HG02763 (cell line): ENCODE measurements around the gene GPX4.

ENCODE experiments used
- ATAC-seq: cut with Tn5 transposase; IDR thresholded peaks from one replicate; pipeline ENCODE4 v1.9.1; 2021; ENCODE audit warnings: mild to moderate bottlenecking, moderate library complexity; ENCODE audit not compliant: unreplicated experiment

Gene GPX4

GRCh38 chr19:1130771-1131717 is 27.2 kb downstream of the GPX4 start:
- ATAC-seq = no peak

DNA sequence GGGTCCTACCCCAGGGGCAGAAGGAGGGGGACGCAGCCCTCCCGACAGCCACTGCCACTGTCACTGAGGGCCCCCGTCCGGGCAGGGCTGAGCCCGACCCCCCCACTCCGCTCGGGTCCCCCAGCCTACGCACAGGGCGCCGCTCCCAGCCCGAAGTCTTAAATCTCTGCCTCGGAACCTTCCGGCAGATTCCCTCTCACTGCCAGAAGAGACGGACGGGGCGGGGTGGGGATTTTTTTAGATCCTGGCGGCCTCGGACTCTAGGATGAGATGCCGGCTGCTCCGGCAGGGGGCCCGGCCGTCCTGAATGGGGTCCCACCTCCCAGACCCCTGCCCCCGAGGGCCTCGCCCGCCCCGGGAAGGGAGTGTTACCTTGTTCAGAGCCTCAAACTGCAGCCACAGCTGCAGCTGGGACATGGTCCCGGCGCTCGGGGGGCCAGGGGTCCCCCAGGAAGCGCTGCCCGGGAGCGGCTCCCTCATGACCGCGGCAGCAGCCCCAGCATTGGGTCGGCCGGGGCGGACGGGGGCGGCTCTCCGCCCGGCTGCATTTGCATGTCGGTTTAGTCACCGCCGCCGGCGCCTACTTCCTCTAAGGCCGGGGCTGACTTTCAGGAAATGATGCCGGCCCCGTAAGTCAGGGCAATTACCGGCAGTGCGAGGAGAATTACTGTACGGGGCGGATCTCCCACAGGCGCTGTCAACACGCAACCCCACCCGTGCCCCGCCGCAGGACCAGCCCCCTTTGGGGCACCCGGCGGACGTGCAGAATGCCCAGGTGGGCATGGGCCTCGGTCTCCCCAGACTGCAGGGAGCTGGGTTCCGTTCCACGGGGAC is 28.1 kb downstream of the GPX4 start:
- peak; percentile 39 for ATAC-seq

GRCh38 chr19:1132552-1133383 is 29.0 kb downstream of the GPX4 start:
- peak; percentile 6 for ATAC-seq

DNA sequence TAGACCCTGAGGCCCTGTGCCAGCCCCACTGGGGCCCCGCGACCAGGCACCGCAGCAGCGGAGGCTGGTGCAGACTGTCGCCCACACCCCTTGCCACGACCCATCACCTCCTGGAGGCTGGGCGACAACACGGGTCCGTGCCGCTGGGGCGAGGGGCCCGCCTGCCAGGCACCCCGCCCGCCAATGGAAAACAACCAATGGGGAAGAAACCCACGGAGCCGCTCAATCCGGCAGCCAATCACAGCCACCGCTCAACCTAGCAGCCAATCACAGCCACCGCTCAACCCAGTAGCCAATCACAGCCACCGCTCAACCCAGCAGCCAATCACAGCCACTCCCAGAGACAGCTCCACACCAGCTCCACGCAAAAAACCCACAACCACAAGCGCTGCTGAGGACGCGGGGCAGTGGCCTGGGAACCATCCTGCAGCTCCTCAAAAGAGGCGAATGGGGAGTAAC is 29.7 kb downstream of the GPX4 start:
- peak; percentile 51 for ATAC-seq

DNA sequence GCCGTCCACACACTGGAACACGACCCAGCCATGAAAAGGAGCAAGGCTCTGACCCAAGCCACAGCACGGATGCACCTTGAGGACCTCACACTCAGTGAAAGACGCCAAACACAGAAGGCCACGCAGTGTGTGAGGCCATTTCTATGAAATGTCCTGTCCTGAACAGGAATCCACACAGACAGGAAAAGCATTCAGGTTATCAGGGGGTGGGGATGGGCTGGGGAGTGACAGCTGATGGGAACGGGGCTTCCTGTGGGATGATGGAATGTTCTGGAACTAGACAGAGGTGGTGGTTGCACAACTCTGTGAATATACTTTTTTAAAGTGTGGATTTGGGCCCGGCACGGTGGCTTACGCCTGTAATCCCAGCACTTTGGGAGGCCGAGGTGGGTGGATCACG is 30.6 kb downstream of the GPX4 start:
- no peak for ATAC-seq

- no peak for ATAC-seq
Observed at GRCh38 chr19:1135454-1135853, 31.7 kb downstream of the GPX4 start.

DNA sequence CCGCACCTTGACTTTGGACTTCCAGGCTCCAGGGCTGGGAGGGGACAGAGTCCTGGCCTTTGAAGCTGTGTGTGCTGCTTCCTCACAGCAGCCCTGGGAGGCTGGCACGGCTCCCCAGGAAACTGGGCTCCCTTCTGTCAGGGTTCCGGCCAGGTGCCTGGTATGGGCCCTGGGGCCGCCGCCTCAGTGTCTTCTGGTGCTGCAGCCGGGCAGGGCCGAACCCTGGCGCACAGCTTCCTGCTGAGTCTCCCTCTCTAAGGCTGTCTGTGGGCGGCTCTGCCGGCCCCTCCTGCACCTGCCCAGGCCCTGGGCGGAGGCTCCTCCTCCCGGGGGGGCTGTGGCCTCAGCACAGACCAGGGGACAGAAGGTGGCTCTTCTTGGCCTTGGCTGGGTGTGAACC is 32.4 kb downstream of the GPX4 start:
- no peak for ATAC-seq

DNA sequence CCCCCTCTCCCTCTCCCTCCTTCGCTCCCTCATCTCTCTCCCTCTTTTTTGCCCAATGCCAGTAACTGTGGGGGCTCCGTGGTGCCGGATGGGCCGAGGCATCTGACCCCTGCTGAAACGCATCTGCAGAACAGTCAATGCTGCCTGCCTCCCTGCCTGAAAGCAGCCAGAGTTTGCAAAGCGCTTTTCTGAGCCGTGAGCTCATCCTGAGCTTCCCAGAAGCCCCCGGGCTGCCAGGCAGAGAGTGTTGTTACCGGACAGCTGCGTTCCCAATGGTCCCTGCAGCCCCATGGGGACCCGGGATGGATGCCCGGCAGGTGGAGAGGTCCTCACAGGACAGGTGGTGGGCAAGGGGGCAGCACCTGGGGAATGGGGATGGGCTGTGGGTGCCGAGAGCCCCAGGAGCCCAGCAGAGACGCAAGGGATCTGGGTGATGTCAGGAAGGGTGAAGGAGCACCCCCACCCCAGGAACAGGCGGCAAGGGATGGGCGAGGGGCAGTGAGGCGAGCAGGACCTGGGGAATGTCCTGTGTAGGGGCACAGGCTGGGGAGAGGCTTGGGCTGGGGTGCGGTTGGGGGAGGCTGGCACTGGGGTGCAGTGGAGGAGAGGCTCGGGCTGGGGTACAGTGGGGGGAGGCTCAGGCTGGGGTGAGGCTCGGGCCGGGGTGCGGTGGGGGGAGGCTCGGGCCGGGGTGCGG is 33.0 kb downstream of the GPX4 start:
- ATAC-seq = no peak

GRCh38 chr19:1138121-1138520 is 34.3 kb downstream of the GPX4 start:
- ATAC-seq = no peak

DNA sequence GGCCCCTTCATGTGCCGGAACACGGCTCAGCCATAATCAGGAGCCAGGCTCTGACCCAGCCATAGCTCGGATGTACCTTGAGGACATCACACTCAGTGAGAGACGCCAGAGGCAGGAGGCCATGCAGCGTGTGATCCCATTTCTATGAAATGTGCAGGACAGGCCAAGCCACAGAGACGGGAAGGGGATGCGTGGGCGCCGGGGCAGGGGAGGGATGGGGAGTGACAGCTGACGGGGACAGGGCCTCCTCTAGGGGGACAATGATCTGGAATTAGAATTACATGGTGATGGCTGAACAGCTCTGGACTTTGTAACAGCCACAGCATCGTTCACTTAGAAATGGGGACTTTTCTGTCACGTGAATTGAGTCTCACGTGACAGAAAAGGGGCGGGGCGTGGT is 35.3 kb downstream of the GPX4 start:
- ATAC-seq = no peak

DNA sequence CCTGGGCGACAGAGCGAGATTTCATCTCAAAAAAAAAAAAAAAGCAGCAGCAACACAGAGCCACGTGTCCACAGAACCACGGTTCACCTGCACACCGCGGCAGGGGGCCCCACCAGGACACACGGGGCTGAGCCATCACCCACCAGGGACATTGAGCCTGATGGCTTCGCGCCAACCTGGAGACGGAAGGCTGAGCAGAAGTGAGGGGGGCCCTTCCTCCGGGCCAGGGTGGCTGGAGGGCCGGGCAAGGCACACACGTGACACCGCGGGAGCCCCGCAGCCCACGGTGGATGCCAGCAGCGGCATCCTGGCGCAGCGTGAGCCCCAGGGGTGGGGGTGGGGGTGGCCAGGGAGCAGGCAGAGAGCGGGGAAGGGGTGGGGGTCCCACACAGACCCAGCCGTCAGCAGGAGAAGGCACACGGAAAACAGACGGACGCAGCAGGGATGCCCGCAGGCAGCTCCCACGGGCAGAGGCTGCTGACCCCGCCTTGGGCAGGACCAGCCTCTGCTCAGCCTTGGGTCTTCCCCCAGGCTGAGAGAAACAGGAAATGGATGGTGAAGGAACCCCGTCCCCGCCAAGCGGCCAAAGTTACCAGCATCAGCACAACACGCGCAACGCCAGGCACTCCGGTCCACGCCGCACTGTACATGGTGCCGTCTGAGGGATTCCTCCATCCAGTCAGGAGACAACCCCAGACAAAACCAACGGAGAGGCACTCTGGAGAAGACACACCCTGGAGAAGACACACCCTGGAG is 36.7 kb downstream of the GPX4 start:
- no peak for ATAC-seq

- no peak for ATAC-seq
Observed at GRCh38 chr19:1141944-1142343, 38.1 kb downstream of the GPX4 start.

DNA sequence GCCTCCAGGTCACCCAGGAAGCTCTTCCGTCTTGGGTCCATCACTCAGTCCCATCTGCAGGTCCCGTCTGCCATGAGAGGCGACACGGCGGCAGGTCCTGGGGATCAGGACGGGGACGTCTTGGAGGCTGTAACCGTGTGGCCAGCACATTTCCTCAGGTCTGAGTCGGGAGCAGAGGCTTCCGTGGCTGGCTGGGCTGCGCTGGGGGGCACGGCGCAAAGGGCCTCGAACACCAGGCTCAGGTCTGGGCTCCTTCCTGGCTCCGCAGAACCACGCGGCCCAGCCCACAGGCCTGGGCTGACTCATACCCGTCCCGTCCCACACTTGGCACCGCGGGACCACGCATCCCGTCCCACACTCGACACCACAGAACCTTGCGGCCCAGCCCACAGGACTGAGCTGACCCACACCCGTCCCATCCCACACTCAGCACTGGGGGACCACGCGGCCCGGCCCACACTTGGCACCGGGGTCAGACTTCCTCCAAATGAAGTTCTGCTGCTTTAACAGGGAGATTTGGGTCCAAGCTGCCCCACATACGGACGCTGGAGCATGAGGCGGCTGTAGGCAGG is 40.1 kb downstream of the GPX4 start:
- ATAC-seq = no peak

DNA sequence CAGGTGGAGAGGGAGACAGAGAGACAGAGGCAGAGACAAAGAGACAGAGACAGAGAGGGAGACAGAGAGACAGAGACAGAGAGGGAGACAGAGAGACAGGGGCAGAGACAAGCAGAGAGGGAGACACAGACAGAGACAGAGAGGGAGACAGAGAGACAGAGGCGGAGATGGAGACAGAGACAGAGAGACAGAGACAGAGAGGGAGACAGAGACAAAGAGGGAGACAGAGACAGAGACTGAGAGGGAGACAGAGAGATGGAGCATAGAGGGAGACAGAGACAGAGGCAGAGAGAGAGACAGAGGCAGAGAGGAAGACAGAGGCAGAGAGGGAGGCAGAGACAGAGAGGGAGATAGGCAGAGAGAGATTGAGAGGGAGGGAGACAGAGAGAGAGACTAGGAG is 40.9 kb downstream of the GPX4 start:
- no peak for ATAC-seq

- ATAC-seq = no peak
Observed at GRCh38 chr19:1145635-1146411, 42.0 kb downstream of the GPX4 start.

DNA sequence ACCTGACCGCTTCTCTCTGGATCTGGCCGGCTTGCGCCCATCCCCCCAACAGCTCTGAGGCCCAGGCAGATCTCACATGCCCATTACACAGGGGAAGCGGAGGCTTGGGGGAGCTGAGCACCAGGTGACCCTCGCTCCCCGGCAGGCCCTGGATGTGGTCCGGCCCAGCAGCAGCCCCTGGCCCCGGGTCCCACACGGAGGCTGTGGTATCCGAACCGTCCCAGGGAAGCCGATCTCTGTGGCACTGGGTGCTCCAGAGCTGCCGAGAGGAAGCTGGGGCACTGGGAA is 42.6 kb downstream of the GPX4 start:
- ATAC-seq = no peak

- no peak for ATAC-seq
Observed at GRCh38 chr19:1146858-1147780, 43.3 kb downstream of the GPX4 start.
